Ovary (tissue), 9 donors: ENCODE measurements around the gene CDC20. TPM values are rescaled to one million over a fixed set of nuclear protein-coding genes. Genes with fewer than 3 reads are reported as not detected.

Source experiments
- DNase-seq, 5 donors: peaks; one replicate each; pipeline ENCODE4 v3.0.0-alpha.2; 2019 to 2020
- H3K27ac ChIP-seq, 2 donors: fragments of 200-600 bp; one replicate each; pipeline versions ENCODE4 v1.5.1 to v1.8.0; 2019 to 2022
- H3K27me3 ChIP-seq: fragments of 200-600 bp; one replicate; pipeline ENCODE4 v1.8.0; 2022
- H3K36me3 ChIP-seq: fragments of 200-600 bp; sonication (generic); one replicate; pipeline ENCODE4 v1.5.1; 2019
- H3K4me1 ChIP-seq: one replicate; pipeline ENCODE4 v1.8.1; 2013; ENCODE audit warnings: mild to moderate bottlenecking, moderate library complexity; ENCODE audit not compliant: insufficient read depth
- H3K4me3 ChIP-seq: fragments of 200-600 bp; sonication (generic); one replicate; pipeline ENCODE4 v1.5.1; 2017
- H3K9me3 ChIP-seq, 2 donors: fragments of 200-600 bp in 1 of 2; sonication (generic) in 1 of 2; one replicate each; pipeline versions ENCODE4 v1.5.1 to v1.8.1; 2013 to 2019; ENCODE audit warnings: mild to moderate bottlenecking in 1 of 2, moderate library complexity in 1 of 2
- EP300 ChIP-seq: sonication (generic); formaldehyde crosslinking; IDR thresholded peaks from one replicate; pipeline ENCODE4 v1.6.1; 2017; ENCODE audit warnings: antibody characterized with exemption
- POLR2A ChIP-seq: fragments of 450-650 bp; IDR thresholded peaks from one replicate; pipeline ENCODE4 v1.6.1; 2017; ENCODE audit warnings: antibody characterized with exemption, mild to moderate bottlenecking, moderate library complexity
- WGBS, 3 donors: extraction: QIAGEN DNeasy Blood & Tissue Kit in 1 of 3; methylation state at CpG; one replicate each; pipeline versions ENCODE4 v1.1.5 to v1.1.7; 2013 to 2017; 5-methylcytosine and 5-hydroxymethylcytosine counted together
- intact Hi-C, 4 donors: fragments of 100-400 bp; cut with DNase I; formaldehyde crosslinking; loops; one replicate each; pipeline versions ENCODE4 v1.11.0 to v1.15.1; 2022 to 2023
- polyA plus RNA-seq, 2 donors: library from polyadenylated mRNA; stranded (reverse); fragments of 200-250 nt in 1 of 2; fragments of 350-450 nt in 1 of 2; fragmentation: Illumina TruSeq in 1 of 2; extraction: RNeasy Lipid Tissue Mini Kit (QIAGEN cat#74804) in 1 of 2; gene quantifications; one replicate each; pipeline ENCODE4 v1.2.3, GENCODE V29; 2013 to 2014
- total RNA-seq, 7 donors: library from RNA; depleted of rRNA in 2 of 7; stranded (reverse); fragments of >200 nt in 2 of 7; fragmentation: NEBNext Ultra II Directional in 3 of 7; extraction: Animal tissue kit (Norgen Biotek cat#: 25700) in 3 of 7; gene quantifications; one replicate each; pipeline versions ENCODE4 v1.1.0 to v1.2.4, GENCODE V29; 2016 to 2023
- TF ChIP-seq, protein P1 (sequence below), 3 donors: fragments of 450-650 bp in 2 of 3; fragments of 200-600 bp in 1 of 3; IDR thresholded peaks; one replicate each; pipeline versions ENCODE4 v1.5.1 to v1.8.0; 2016 to 2022; ENCODE audit warnings: antibody characterized with exemption in 3 of 3, mild to moderate bottlenecking in 1 of 3
- donor health status: DM: no; HTN: no; CAD: no; lungs with moderate emphysema.
- donor health status: DM: no; HTN: no; CAD: no.
- donor health status: Bipolar disorder and iron deficiency.
- donor health status: DM: yes; HTN: yes; CAD: no.
- donor health status: DM: no; HTN: no; CAD: no.
- donor health status: DM: yes; HTN: yes; CAD: no.

The CDC20 gene
- total and polyA plus RNA-seq, 9 donors: 0.50 to 2.9 (median 1.4) TPM; not detected in 1

DNA sequence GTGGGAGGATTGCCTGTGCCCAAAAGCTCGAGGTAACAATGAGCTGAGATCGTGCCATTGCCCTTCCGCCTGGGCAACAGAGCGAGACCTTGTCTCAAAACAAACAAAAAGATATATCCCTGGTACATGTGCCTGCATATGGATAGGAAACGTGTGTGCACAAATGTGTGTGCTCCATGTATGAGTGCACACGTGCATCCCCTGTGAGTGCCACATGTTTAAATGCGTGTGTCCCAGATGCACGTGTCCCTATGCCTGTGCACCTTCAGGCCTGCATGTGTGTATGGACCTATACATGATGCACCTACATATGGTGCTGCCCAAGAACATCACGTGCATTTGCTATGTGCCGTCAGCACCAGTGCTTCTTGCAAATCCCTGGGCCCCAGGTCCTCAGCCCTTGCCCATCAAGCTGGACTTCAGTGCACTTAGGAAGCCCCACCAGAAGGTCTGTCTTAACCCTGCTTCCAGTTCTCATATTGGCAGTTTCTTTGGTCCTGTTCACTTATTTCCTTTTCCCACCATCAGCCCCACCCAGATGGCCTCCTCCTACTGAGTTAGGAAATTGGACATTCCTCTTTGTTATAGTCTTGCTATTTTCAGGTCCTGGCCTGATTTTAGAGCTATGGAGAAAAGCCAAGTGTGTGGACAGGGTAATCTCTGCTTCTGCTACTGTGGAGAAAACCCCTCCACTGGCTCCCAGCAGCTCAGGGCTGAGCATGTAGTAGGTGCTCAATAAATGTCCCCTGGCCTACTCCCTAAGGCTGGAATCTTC lies 42.6 kb upstream of the CDC20 start:
- TF ChIP-seq POLR2A (no peak), EP300 (no peak)
- TF ChIP-seq, protein P1, sequence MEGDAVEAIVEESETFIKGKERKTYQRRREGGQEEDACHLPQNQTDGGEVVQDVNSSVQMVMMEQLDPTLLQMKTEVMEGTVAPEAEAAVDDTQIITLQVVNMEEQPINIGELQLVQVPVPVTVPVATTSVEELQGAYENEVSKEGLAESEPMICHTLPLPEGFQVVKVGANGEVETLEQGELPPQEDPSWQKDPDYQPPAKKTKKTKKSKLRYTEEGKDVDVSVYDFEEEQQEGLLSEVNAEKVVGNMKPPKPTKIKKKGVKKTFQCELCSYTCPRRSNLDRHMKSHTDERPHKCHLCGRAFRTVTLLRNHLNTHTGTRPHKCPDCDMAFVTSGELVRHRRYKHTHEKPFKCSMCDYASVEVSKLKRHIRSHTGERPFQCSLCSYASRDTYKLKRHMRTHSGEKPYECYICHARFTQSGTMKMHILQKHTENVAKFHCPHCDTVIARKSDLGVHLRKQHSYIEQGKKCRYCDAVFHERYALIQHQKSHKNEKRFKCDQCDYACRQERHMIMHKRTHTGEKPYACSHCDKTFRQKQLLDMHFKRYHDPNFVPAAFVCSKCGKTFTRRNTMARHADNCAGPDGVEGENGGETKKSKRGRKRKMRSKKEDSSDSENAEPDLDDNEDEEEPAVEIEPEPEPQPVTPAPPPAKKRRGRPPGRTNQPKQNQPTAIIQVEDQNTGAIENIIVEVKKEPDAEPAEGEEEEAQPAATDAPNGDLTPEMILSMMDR (IDR thresholded peaks at IDR 0.05): no peak
- H3K36me3 ChIP-seq: no peaks in the 10 kb centered on the region
- H3K9me3 ChIP-seq: no peaks in the 10 kb centered on the region
- no peak overlapping the region for H3K4me3 ChIP-seq
- intact Hi-C loops: no loop called here
- H3K4me1 ChIP-seq: no peaks in the 10 kb centered on the region
- H3K27me3 ChIP-seq: no peaks in the 10 kb centered on the region
- 88 to 92% (median 88%) methylated on average over 10 of the region's 10 CpGs for WGBS, 3 donors
- no peak for DNase-seq
- no peak overlapping the region for H3K27ac ChIP-seq

DNA sequence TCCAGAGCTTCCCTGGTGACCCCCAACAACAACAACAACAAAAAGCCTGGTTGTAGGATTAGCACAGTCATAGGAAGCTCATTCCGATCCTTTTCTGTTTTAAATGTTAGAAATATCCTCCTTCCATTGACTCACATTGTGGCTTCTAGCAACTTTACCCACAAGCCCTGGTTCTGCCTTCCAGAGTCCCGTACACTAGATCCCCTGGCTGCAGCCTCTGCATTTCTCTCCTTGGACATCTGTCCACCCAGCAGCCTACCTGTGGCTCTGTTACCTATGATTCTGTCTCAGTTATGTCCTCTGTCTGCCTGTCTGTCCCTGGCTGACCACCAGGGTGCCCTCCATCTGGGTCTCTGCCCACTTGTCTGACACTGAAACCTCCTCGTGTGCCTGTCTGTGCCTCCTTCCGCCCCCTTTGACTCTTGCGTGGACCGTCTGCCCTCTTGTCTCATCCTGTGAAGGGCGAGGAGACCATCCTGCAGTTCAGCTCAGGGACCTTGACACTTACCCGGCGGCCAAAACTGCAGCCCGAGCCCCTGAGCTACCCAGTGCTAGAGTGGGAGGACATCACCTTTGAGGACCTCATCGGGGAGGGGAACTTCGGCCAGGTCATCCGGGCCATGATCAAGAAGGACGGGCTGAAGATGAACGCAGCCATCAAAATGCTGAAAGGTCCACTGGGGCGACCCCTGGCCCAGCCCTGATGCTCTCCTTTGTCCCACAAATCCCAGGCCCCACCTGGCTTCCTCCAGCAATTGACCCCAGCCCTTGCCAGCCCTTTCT lies 41.9 kb upstream of the CDC20 start:
- no peaks in the 10 kb centered on the region for H3K4me1 ChIP-seq
- 85 to 86% (median 86%) methylated on average over 16 of the region's 16 CpGs for WGBS, 3 donors
- intact Hi-C loops: no loop called here

DNA sequence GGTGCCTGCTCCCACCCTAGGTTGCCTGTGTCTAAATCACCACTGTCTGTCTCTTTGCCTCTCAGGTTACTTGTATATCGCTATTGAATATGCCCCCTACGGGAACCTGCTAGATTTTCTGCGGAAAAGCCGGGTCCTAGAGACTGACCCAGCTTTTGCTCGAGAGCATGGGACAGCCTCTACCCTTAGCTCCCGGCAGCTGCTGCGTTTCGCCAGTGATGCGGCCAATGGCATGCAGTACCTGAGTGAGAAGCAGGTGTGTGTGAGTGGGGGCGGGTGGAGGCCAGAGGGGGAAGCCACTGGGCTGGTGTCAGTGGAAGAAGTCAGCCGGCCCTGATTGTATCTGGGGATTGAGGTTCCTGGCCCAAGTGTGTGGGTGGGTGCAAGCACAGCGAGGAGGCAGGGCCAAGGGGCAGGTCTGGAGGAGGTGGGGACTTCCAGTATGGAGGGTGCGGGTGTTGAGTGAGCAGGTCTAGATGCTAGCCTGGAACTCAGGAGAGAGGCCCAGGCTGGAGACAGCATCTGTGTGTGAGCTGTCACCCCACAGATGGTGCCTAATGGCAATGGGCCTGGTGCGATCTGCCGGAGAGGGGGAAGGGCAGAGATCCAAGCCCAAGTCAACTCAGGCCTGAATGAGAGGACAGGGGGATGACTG lies 40.8 kb upstream of the CDC20 start:
- TF ChIP-seq POLR2A (no peak), EP300 (no peak)
- H3K27ac ChIP-seq: no peak overlapping the region
- peak in 1 of 5 donors; percentile 26 for DNase-seq
- no peak overlapping the region for H3K4me3 ChIP-seq
- WGBS, 3 donors: 81 to 87% (median 85%) methylated on average over 15 of the region's 15 CpGs
- no peaks in the 10 kb centered on the region for H3K9me3 ChIP-seq
- H3K4me1 ChIP-seq: no peaks in the 10 kb centered on the region
- intact Hi-C loops: no loop called here
- H3K36me3 ChIP-seq: no peaks in the 10 kb centered on the region
- no peaks in the 10 kb centered on the region for H3K27me3 ChIP-seq

More for the DNA sequence above, 41.9 kb upstream of the CDC20 start:
- no peak overlapping the region for H3K27ac ChIP-seq
- no peaks in the 10 kb centered on the region for H3K9me3 ChIP-seq
- no peak for TF ChIP-seq POLR2A
- TF ChIP-seq EP300: no peak
- TF ChIP-seq, protein P1 (IDR thresholded peaks at IDR 0.05): no peak
- H3K4me3 ChIP-seq: no peak overlapping the region
- H3K27me3 ChIP-seq: no peaks in the 10 kb centered on the region
- peak in 1 of 5 donors; percentile 19 for DNase-seq
- H3K36me3 ChIP-seq: no peaks in the 10 kb centered on the region

DNA sequence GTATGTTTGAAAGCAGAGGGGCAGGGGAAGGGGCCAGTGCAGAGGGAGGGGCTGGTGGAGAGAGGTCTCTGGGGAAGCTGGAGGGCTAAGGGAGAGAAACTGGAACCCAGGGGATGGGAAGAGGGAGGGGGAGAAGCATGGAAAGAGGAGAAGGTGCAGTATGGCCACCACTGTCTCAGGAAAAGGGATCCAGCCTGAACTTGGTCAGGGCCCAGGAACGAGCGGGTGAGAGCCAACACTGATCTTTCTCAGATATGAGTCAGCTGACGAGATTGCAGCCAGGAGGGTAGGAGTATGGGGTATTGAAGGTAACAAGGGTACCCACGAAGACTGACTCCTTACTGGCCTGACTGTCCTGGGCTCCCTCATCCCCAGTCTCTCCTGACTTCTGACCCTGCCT lies 40.0 kb upstream of the CDC20 start:
- H3K27ac ChIP-seq: no peak overlapping the region
- H3K9me3 ChIP-seq: no peaks in the 10 kb centered on the region
- H3K36me3 ChIP-seq: no peaks in the 10 kb centered on the region
- no peak for TF ChIP-seq POLR2A
- no peak for TF ChIP-seq EP300
- TF ChIP-seq, protein P1 (IDR thresholded peaks at IDR 0.05): no peak
- no peaks in the 10 kb centered on the region for H3K4me1 ChIP-seq
- intact Hi-C loops: no loop called here
- 84 to 89% (median 86%) methylated on average over 4 of the region's 4 CpGs for WGBS, 3 donors
- no peak overlapping the region for H3K4me3 ChIP-seq
- no peak for DNase-seq
- no peaks in the 10 kb centered on the region for H3K27me3 ChIP-seq
